GM13976 (cell line): ENCODE results near the gene TACR1.
"Not testable (repeated sequence)": the region's sequence is repeated elsewhere in the genome, so short reads cannot be mapped to it uniquely, and the experiment has no call there.

Source experiments
- DNase-seq: peaks from one replicate; pipeline ENCODE4 v3.0.0; 2012; ENCODE audit warnings: low spot score
- CTCF ChIP-seq: IDR thresholded peaks from 2 replicates; pipeline ENCODE4 v1.5.1; 2012; ENCODE audit warnings: borderline replicate concordance, mild to moderate bottlenecking; ENCODE audit not compliant: insufficient read depth; ENCODE audit errors: extremely low read depth, missing control alignments, control extremely low read depth
- in situ Hi-C: fragments of 300-500 bp; cut with MboI; formaldehyde crosslinking; loops from one replicate; pipeline ENCODE4 v1.12.0; 2022; ENCODE audit warnings: low sequenced_read_pairs, mixed read lengths, inconsistent platforms; ENCODE audit not compliant: unreplicated experiment

Gene TACR1

GRCh38 chr2:75199428-75200011 is at the start of gene TACR1:
Gene TACR1 (minus strand): TSS chr2:75199520. CDS start chr2:75198934, 586 bp downstream.
- peak; percentile 82 for DNase-seq
- in situ Hi-C loops, result no loop called here
- TF ChIP-seq CTCF, result peak; percentile 45

GRCh38 chr2:75248581-75248980 is 49.3 kb upstream of the TACR1 start:
- DNase-seq, result not testable (repeated sequence)
- in situ Hi-C loops, result loop anchor here (25.0 kb wide), 1 partner anchor 336 kb away; no protein-coding TSS in a partner anchor

GRCh38 chr2:75246441-75247167 is 47.3 kb upstream of the TACR1 start:
- no peak for TF ChIP-seq CTCF
- no peak for DNase-seq
- in situ Hi-C loops, result loop anchor here (25.0 kb wide), 1 partner anchor 334 kb away; no protein-coding TSS in a partner anchor

GRCh38 chr2:75243219-75243618 is 43.9 kb upstream of the TACR1 start:
- no peak for DNase-seq
- in situ Hi-C loops, result loop anchor here (25.0 kb wide), 1 partner anchor 331 kb away; no protein-coding TSS in a partner anchor
- TF ChIP-seq CTCF, result no peak

- in situ Hi-C loops, result loop anchor here (25.0 kb wide), 1 partner anchor 329 kb away; no protein-coding TSS in a partner anchor
- no peak for DNase-seq
- peak; percentile 38 for TF ChIP-seq CTCF
Observed at GRCh38 chr2:75241696-75242095, 42.4 kb upstream of the TACR1 start.

- TF ChIP-seq CTCF, result no peak
- DNase-seq, result no peak
- in situ Hi-C loops, result loop anchor here (25.0 kb wide), 1 partner anchor 326 kb away; no protein-coding TSS in a partner anchor
Observed at GRCh38 chr2:75238670-75239330, 39.5 kb upstream of the TACR1 start.
